K562 (cell line): ENCODE measurements around the gene CETN1. TPM values are rescaled to one million over a fixed set of nuclear protein-coding genes. Genes with fewer than 3 reads are reported as not detected.

Experiments
- ATAC-seq: fragments of 200-7000 bp; cut with Tn5 transposase; 3 replicates; pipeline ENCODE4 v1.9.1; 2020; ENCODE audit warnings: moderate library complexity
- BruUV-seq: library from RNA; stranded (reverse); fragments of 400-500 nt; replicated peaks from 2 replicates; lab custom pipeline; 2021; lab: Mats Ljungman, UMichigan
- CTCF ChIA-PET: fragments of 300-600 bp; formaldehyde crosslinking; extraction: SDS; loops from one replicate; lab custom pipeline; 2021; ENCODE audit warnings: low intra/inter-chr PET ratio; lab: Yijun Ruan, JAX
- POLR2A ChIA-PET: fragments of 300-600, 350-650 bp; sonication (Branson Sonifier 250); formaldehyde crosslinking; extraction: SDS; loops from one replicate; lab custom pipeline; 2021; ENCODE audit warnings: antibody characterized with exemption, inconsistent platforms; lab: Yijun Ruan, JAX
- DNase-seq, 4 experiments: peaks; one replicate each; pipeline versions ENCODE4 v3.0.0 to v3.0.0-alpha.2; 2011 to 2018; ENCODE audit warnings: low spot score in 3 of 4, mixed read lengths in 3 of 4; ENCODE audit errors: extremely low read depth in 1 of 4
- FAIRE-seq: peaks from 2 replicates; lab custom pipeline; 2011; peaks lifted over from hg19 to GRCh38; lab: Jason Lieb, UNC
- H2AFZ ChIP-seq: 2 replicates; pipeline ENCODE4 v1.6.0; 2011; ENCODE audit warnings: low read depth, low read length, control low read depth, inconsistent platforms
- H3K27ac ChIP-seq: fragments of 200-600 bp; 3 replicates; pipeline ENCODE4 v1.8.0; 2011; ENCODE audit warnings: low read depth, mild to moderate bottlenecking, control low read depth, inconsistent platforms, low read length, moderate library complexity, mixed read lengths; ENCODE audit errors: extremely low read depth
- H3K27me3 ChIP-seq, 2 experiments: fragments of 300-600 bp in 1 of 2; 2 replicates in 1 of 2; 3 replicates in 1 of 2; pipeline versions ENCODE4 v1.6.0 to v1.8.0; 2011; ENCODE audit warnings: inconsistent platforms in 2 of 2, low read length in 2 of 2, mild to moderate bottlenecking in 1 of 2, mixed read lengths in 1 of 2, moderate library complexity in 1 of 2; ENCODE audit not compliant: control insufficient read depth in 2 of 2, insufficient read depth in 2 of 2
- H3K36me3 ChIP-seq: fragments of 300-600 bp; 3 replicates; pipeline ENCODE4 v1.8.0; 2011; ENCODE audit warnings: mild to moderate bottlenecking, low read length, inconsistent platforms; ENCODE audit not compliant: control insufficient read depth, insufficient read depth
- H3K4me1 ChIP-seq, 2 experiments: fragments of 200-600 bp in 1 of 2; replicated peaks in 1 of 2; 2 replicates in 1 of 2; 3 replicates in 1 of 2; pipeline versions ENCODE4 v1.5.1 to v1.8.0; 2011; ENCODE audit warnings: inconsistent platforms in 2 of 2, low read length in 2 of 2, mild to moderate bottlenecking in 1 of 2, mixed read lengths in 1 of 2, moderate library complexity in 1 of 2; ENCODE audit not compliant: control insufficient read depth in 2 of 2, insufficient read depth in 2 of 2
- H3K4me2 ChIP-seq: 2 replicates; pipeline ENCODE4 v1.6.1; 2011; ENCODE audit warnings: low read length, control low read depth, inconsistent platforms, mixed read lengths; ENCODE audit not compliant: insufficient read depth
- H3K4me3 ChIP-seq: fragments of 200-600 bp; sonication (generic), shearing (Covaris generic); 2 replicates; pipeline ENCODE4 v1.5.1; 2016; ENCODE audit warnings: control low read depth, inconsistent platforms
- H3K79me2 ChIP-seq: fragments of 200-600 bp; 3 replicates; pipeline ENCODE4 v1.8.0; 2011; ENCODE audit warnings: low read length, inconsistent platforms; ENCODE audit not compliant: control insufficient read depth, insufficient read depth
- H3K9ac ChIP-seq, 2 experiments: 2 replicates each; pipeline versions ENCODE4 v1.6.0 to v1.6.1; 2011; ENCODE audit warnings: low read depth in 2 of 2, low read length in 2 of 2, control low read depth in 1 of 2, inconsistent platforms in 1 of 2, mild to moderate bottlenecking in 1 of 2, mixed read lengths in 1 of 2; ENCODE audit not compliant: insufficient read depth in 1 of 2
- H3K9me1 ChIP-seq: one replicate; pipeline ENCODE4 v1.6.0; 2011; ENCODE audit warnings: inconsistent platforms, mild to moderate bottlenecking, low read length, moderate library complexity; ENCODE audit not compliant: control insufficient read depth, insufficient read depth
- H3K9me3 ChIP-seq: replicated peaks from 2 replicates; pipeline ENCODE4 v1.5.1; 2011; ENCODE audit warnings: low read depth, low read length, inconsistent platforms; ENCODE audit not compliant: control insufficient read depth, insufficient read depth
- H4K20me1 ChIP-seq: replicated peaks from 2 replicates; pipeline ENCODE4 v1.6.1; 2011; ENCODE audit warnings: low read length, inconsistent platforms, mixed read lengths; ENCODE audit not compliant: control insufficient read depth, insufficient read depth
- ARHGAP35 ChIP-seq: fragments of 450-650 bp; IDR thresholded peaks from 2 replicates; pipeline ENCODE4 v1.6.1; 2018; ENCODE audit not compliant: partially characterized antibody
- MLX ChIP-seq, 2 experiments: fragments of 450-650 bp in 1 of 2; sonication (generic) in 1 of 2; formaldehyde crosslinking; conservative IDR thresholded peaks; 2 replicates each; pipeline versions ENCODE4 v1.4.0 to v1.8.1; 2020 to 2022; ENCODE audit warnings: mild to moderate bottlenecking in 1 of 2, missing genetic modification reagents in 1 of 2
- PCBP2 ChIP-seq: fragments of 200-400 bp; formaldehyde crosslinking; IDR thresholded peaks from 2 replicates; pipeline ENCODE4 v1.6.1; 2018; ENCODE audit warnings: low read length, low read depth, mild to moderate bottlenecking, moderate library complexity; ENCODE audit not compliant: poor library complexity, severe bottlenecking
- PPARD ChIP-seq: fragments of 250-450 bp; sonication (Bioruptor Pico); IDR thresholded peaks from 2 replicates; pipeline ENCODE4 v1.8.0; 2022; ENCODE audit warnings: inconsistent platforms, mild to moderate bottlenecking, moderate library complexity
- ZNF592 ChIP-seq: fragments of 450-650 bp; IDR thresholded peaks from 2 replicates; pipeline ENCODE4 v1.6.1; 2017; ENCODE audit warnings: antibody characterized with exemption, mild to moderate bottlenecking
- WGBS: fragments of 100-300 bp; shearing (Covaris generic); methylation state at CpG from one replicate; pipeline ENCODE4 v1.1.6; 2016; ENCODE audit warnings: low coverage, mixed read lengths; ENCODE audit not compliant: insufficient coverage; ENCODE audit errors: missing lambda C conversion rate; 5-methylcytosine and 5-hydroxymethylcytosine counted together
- in situ Hi-C: fragments of 300-500 bp; cut with MboI; formaldehyde crosslinking; loops from 4 replicates; pipeline ENCODE4 v1.15.0; 2018; ENCODE audit warnings: inconsistent platforms, mixed read lengths
- intact Hi-C: fragments of 100-400 bp; cut with micrococcal nuclease; formaldehyde crosslinking; loops from 2 replicates; pipeline ENCODE4 v1.14.2; 2022
- polyA plus RNA-seq, 8 experiments: library from polyadenylated mRNA; depleted of rRNA in 4 of 8; stranded (reverse) in 5 of 8; unstranded in 3 of 8; fragments of >200 nt; fragmentation: Nextera tagmentation in 2 of 8; fragmentation: Illumina TruSeq in 1 of 8; extraction: Ambion mirVana in 2 of 8; extraction: Trizol in 1 of 8; gene quantifications; 2 replicates each; pipeline versions ENCODE4 v1.2.1 to v1.2.3, GENCODE V29; 2011 to 2014; ENCODE audit warnings: inconsistent platforms in 1 of 8, missing spikeins in 1 of 8
- total RNA-seq, 7 experiments: library from RNA; depleted of rRNA in 6 of 7; stranded (reverse); fragments of >200 nt in 6 of 7; fragmentation: Illumina TruSeq in 2 of 7; extraction: Trizol in 2 of 7; gene quantifications; 2 replicates each; pipeline versions ENCODE4 v1.2.1 to v1.2.3, GENCODE V29; 2011 to 2021; ENCODE audit warnings: low replicate concordance in 1 of 7

CETN1 gene
- total and polyA plus RNA-seq, 9 of the 15 experiments (the other 6 are each of a cell fraction or from before 2014, with no cell fraction given), result 0.07 to 0.34 (median 0.19) TPM; not detected in 3

- Histone ChIP-seq H3K9ac (no peak overlapping the region), H3K4me2 (no peak overlapping the region), H3K27ac (no peak overlapping the region), H3K4me3 (no peak overlapping the region), H2AFZ (no peak overlapping the region), H3K4me1 (peaks cover 3 to 12% of the 10 kb centered on the region in 2 experiments; a peak in 4 of 5 replicates), H3K9me3 (peaks cover 2% of the 10 kb centered on the region; the same call in 1 of the 2 replicates), H3K79me2 (no peaks in the 10 kb centered on the region), H3K9me1 (no peaks in the 10 kb centered on the region), H4K20me1 (no peaks in the 10 kb centered on the region), H3K36me3 (no peaks in the 10 kb centered on the region), H3K27me3 (peaks cover 0 to 3% of the 10 kb centered on the region in 2 experiments; a peak in 1 of 5 replicates)
- DNase-seq, result no peak
- peak; percentile 11 for FAIRE-seq
- ChIA-PET CTCF (interaction anchor here (0.7 kb wide), 1 partner anchor 205 kb away, joined by 3 read pairs; no protein-coding TSS in a partner anchor), POLR2A (interaction anchor here (0.6 to 2.3 kb wide), 6 partner anchors 9 to 298 kb away, joined by 3 to 7 read pairs (median 3); no protein-coding TSS in a partner anchor)
- in situ Hi-C loops, result loop anchor here (5.0 kb wide), 1 partner anchor 60 kb away; no protein-coding TSS in a partner anchor
- no peak for ATAC-seq
- intact Hi-C loops, result loop anchor here (10.0 kb wide), 1 partner anchor 118 kb away; no protein-coding TSS in a partner anchor
- WGBS, result 2% methylated on average over 2 of the region's 2 CpGs
- TF ChIP-seq PCBP2 (no peak), MLX (CRISPR knock-in tag; conservative IDR thresholded peaks at IDR 0.05) (no peak), ZNF592 (no peak), ARHGAP35 (no peak), PPARD (no peak)
- no TSS peak for BruUV-seq
Observed at GRCh38 chr18:627231-627630, 47.1 kb downstream of the CETN1 start.
